LNCAP (cell line): Measurements from ENCODE around the gene RNF144B.

ENCODE experiments used
- CTCF ChIP-seq: fragments of 450-650 bp; IDR thresholded peaks from 2 replicates; pipeline ENCODE4 v1.5.1; 2017; ENCODE audit warnings: mild to moderate bottlenecking

The RNF144B gene

GRCh38 chr6:18391023-18391422, 3.9 kb downstream of the RNF144B start:
- no peak for TF ChIP-seq CTCF

- TF ChIP-seq CTCF, result no peak
Measured at GRCh38 chr6:18392346-18392877, 5.3 kb downstream of the RNF144B start.

GRCh38 chr6:18393698-18394097, 6.5 kb downstream of the RNF144B start:
- TF ChIP-seq CTCF, result no peak

- TF ChIP-seq CTCF, result no peak
Measured at GRCh38 chr6:18395177-18395855, 8.2 kb downstream of the RNF144B start.

- no peak for TF ChIP-seq CTCF
Measured at GRCh38 chr6:18395856-18396197, 8.7 kb downstream of the RNF144B start.

- TF ChIP-seq CTCF, result no peak
Measured at GRCh38 chr6:18397701-18398100, 10.6 kb downstream of the RNF144B start.

- no peak for TF ChIP-seq CTCF
Measured at GRCh38 chr6:18400831-18401446, 13.8 kb downstream of the RNF144B start.
